ENCODE results near the gene GOLGA3.
A peak's percentile ranks its signal among the peaks of the same experiment; 100 is the strongest.
"Not testable (repeated sequence)": the region's sequence is repeated elsewhere in the genome, so short reads cannot be mapped to it uniquely, and the experiment has no call there.

Gene GOLGA3

GRCh38 chr12:132841151-132841550, 12.5 kb upstream of the GOLGA3 start:
- no peak for DNase-seq

- no peak for DNase-seq
Observed at GRCh38 chr12:132840536-132840935, 11.9 kb upstream of the GOLGA3 start.

GRCh38 chr12:132839558-132840235, 11.0 kb upstream of the GOLGA3 start:
- no peak for DNase-seq

- no peak for DNase-seq
Observed at GRCh38 chr12:132838410-132839080, 9.9 kb upstream of the GOLGA3 start.

GRCh38 chr12:132837693-132838409, 9.2 kb upstream of the GOLGA3 start:
- no peak for DNase-seq

GRCh38 chr12:132836795-132837331, 8.2 kb upstream of the GOLGA3 start:
- DNase-seq: no peak

GRCh38 chr12:132836230-132836629, 7.6 kb upstream of the GOLGA3 start:
- not testable (repeated sequence) for DNase-seq

GRCh38 chr12:132835076-132836025, 6.7 kb upstream of the GOLGA3 start:
- DNase-seq: no peak

- no peak for DNase-seq
Observed at GRCh38 chr12:132834181-132834711, 5.6 kb upstream of the GOLGA3 start.

- DNase-seq: no peak
Observed at GRCh38 chr12:132833341-132833740, 4.7 kb upstream of the GOLGA3 start.

GRCh38 chr12:132831771-132832170, 3.1 kb upstream of the GOLGA3 start:
- no peak for DNase-seq

- peak; percentile 22 to 67 (median 57) for DNase-seq
Observed at GRCh38 chr12:132827763-132828703, 636 bp downstream of the GOLGA3 start.

- DNase-seq: no peak
Observed at GRCh38 chr12:132825861-132826260, 2.8 kb downstream of the GOLGA3 start.

- DNase-seq: no peak
Observed at GRCh38 chr12:132825089-132825488, 3.6 kb downstream of the GOLGA3 start.

GRCh38 chr12:132824053-132824452, 4.6 kb downstream of the GOLGA3 start:
- DNase-seq: peak; percentile 32 to 34 (median 33)

GRCh38 chr12:132818562-132818961, 10.1 kb downstream of the GOLGA3 start:
- DNase-seq: no peak

GRCh38 chr12:132814232-132814631, 14.4 kb downstream of the GOLGA3 start:
- no peak for DNase-seq

- no peak for DNase-seq
Observed at GRCh38 chr12:132813443-132813842, 15.2 kb downstream of the GOLGA3 start.

- DNase-seq: no peak
Observed at GRCh38 chr12:132812631-132813305, 15.9 kb downstream of the GOLGA3 start.

GRCh38 chr12:132809391-132809790, 19.3 kb downstream of the GOLGA3 start:
- peak; percentile 33 to 43 (median 42) for DNase-seq
